Trophoblast cell (in vitro differentiated cells and primary cell): ENCODE measurements around the gene RAPGEF2.

Source experiments
- DNase-seq, 2 donors: peaks; one replicate each; pipeline ENCODE4 v3.0.0-alpha.2; 2016
- H2AFZ ChIP-seq: 2 replicates; pipeline ENCODE4 v1.6.1; 2013; ENCODE audit warnings: low read length, moderate library complexity, mild to moderate bottlenecking; ENCODE audit not compliant: insufficient read depth, poor library complexity
- H2AK5ac ChIP-seq: 2 replicates; pipeline ENCODE4 v1.6.1; 2013; ENCODE audit warnings: mild to moderate bottlenecking, low read length
- H2BK120ac ChIP-seq: 2 replicates; pipeline ENCODE4 v1.6.1; 2013; ENCODE audit warnings: low read length, mild to moderate bottlenecking, moderate library complexity; ENCODE audit not compliant: insufficient read depth, poor library complexity
- H2BK12ac ChIP-seq: 2 replicates; pipeline ENCODE4 v1.6.1; 2013; ENCODE audit warnings: mild to moderate bottlenecking, low read length, moderate library complexity
- H2BK5ac ChIP-seq: 2 replicates; pipeline ENCODE4 v1.6.1; 2013; ENCODE audit warnings: low read length, low read depth, moderate library complexity, mild to moderate bottlenecking; ENCODE audit not compliant: poor library complexity
- H3K14ac ChIP-seq: 2 replicates; pipeline ENCODE4 v1.6.1; 2013; ENCODE audit warnings: mild to moderate bottlenecking, low read length
- H3K18ac ChIP-seq: 2 replicates; pipeline ENCODE4 v1.6.1; 2013; ENCODE audit warnings: mild to moderate bottlenecking, low read length
- H3K23ac ChIP-seq: 2 replicates; pipeline ENCODE4 v1.6.1; 2013; ENCODE audit warnings: low read length
- H3K27ac ChIP-seq: 2 replicates; pipeline ENCODE4 v1.5.1; 2013; ENCODE audit warnings: low read depth, mild to moderate bottlenecking, inconsistent platforms, low read length, moderate library complexity
- H3K27me3 ChIP-seq: 2 replicates; pipeline ENCODE4 v1.6.1; 2013; ENCODE audit warnings: inconsistent platforms, mild to moderate bottlenecking, low read length, moderate library complexity; ENCODE audit not compliant: insufficient read depth
- H3K36me3 ChIP-seq, 2 experiments: 1 replicate in 1 of 2; 2 replicates in 1 of 2; pipeline ENCODE4 v1.6.1; 2013; ENCODE audit warnings: low read length in 2 of 2, mild to moderate bottlenecking in 2 of 2, moderate library complexity in 1 of 2; ENCODE audit not compliant: insufficient read depth in 2 of 2, control insufficient read depth in 1 of 2
- H3K4ac ChIP-seq: 2 replicates; pipeline ENCODE4 v1.6.1; 2013; ENCODE audit warnings: low read depth, mild to moderate bottlenecking, low read length, moderate library complexity
- H3K4me1 ChIP-seq, 2 experiments: 1 replicate in 1 of 2; 2 replicates in 1 of 2; pipeline ENCODE4 v1.6.1; 2013; ENCODE audit warnings: low read length in 2 of 2, mild to moderate bottlenecking in 2 of 2, moderate library complexity in 1 of 2; ENCODE audit not compliant: insufficient read depth in 2 of 2, control insufficient read depth in 1 of 2
- H3K4me2 ChIP-seq: 2 replicates; pipeline ENCODE4 v1.6.1; 2013; ENCODE audit warnings: inconsistent platforms, mild to moderate bottlenecking, low read length, moderate library complexity
- H3K4me3 ChIP-seq: 2 replicates; pipeline ENCODE4 v1.5.1; 2013; ENCODE audit warnings: mild to moderate bottlenecking, low read depth, low read length, inconsistent platforms
- H3K79me1 ChIP-seq: one replicate; pipeline ENCODE4 v1.6.1; 2013; ENCODE audit warnings: low read length
- H3K79me2 ChIP-seq: 2 replicates; pipeline ENCODE4 v1.6.1; 2013; ENCODE audit warnings: low read length, mild to moderate bottlenecking; ENCODE audit not compliant: control insufficient read depth, insufficient read depth, poor library complexity
- H3K9ac ChIP-seq: 2 replicates; pipeline ENCODE4 v1.6.1; 2013; ENCODE audit warnings: mild to moderate bottlenecking, low read length
- H3K9me3 ChIP-seq: 2 replicates; pipeline ENCODE4 v1.6.1; 2013; ENCODE audit warnings: low read depth, mild to moderate bottlenecking, control low read depth, inconsistent platforms, low read length; ENCODE audit not compliant: insufficient read depth
- H4K12ac ChIP-seq: 2 replicates; pipeline ENCODE4 v1.6.1; 2013; ENCODE audit warnings: low read depth, mild to moderate bottlenecking, low read length, moderate library complexity
- H4K8ac ChIP-seq: 2 replicates; pipeline ENCODE4 v1.6.1; 2013; ENCODE audit warnings: low read depth, mild to moderate bottlenecking, low read length, moderate library complexity
- H4K91ac ChIP-seq: one replicate; pipeline ENCODE4 v1.6.1; 2013; ENCODE audit warnings: low read depth, mild to moderate bottlenecking, low read length, moderate library complexity
- WGBS: extraction: QIAGEN DNeasy Blood & Tissue Kit; methylation state at CpG from one replicate; pipeline ENCODE4 v1.1.7; 2013; ENCODE audit warnings: missing lambda C conversion rate; ENCODE audit not compliant: insufficient read length, insufficient coverage; ENCODE audit errors: extremely low coverage; 5-methylcytosine and 5-hydroxymethylcytosine counted together

The RAPGEF2 gene

DNA sequence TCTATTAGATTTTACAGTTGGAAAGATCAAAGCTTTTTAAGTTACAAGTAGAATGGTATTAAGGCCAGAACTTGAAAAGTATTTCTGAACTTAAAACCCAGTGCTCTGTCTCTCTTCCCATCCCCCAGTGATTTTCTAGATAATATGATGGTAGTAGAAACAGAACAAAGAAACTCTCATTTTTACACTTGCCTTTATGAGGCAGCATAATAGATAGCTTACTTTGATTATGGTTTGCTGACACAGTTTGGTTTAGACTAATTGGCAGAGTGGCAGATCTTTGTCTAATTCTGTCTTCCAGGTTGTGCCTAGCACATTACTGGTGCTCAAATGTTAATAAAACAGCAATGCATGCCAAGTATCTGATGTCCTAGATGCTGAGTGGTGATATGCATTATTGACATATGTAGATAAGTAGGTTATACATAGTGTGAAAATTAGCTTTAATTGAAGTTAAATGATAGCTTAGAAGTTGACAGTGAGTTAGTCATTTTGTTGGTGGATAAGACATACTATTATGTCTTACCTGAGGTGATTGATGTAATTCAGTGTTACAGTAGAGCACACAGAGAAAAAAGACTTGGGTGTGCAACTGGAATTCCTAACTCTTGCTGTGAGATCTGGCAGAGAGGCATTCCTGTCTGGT is 4.3 kb upstream of the RAPGEF2 start:
- Histone ChIP-seq H3K4me2 (no peak overlapping the region), H3K9me3 (no peaks in the 10 kb centered on the region), H2BK120ac (no peak overlapping the region), H3K4ac (no peak overlapping the region), H3K27me3 (no peaks in the 10 kb centered on the region), H2BK5ac (no peak overlapping the region), H3K18ac (no peak overlapping the region), H3K79me2 (peaks cover 4% of the 10 kb centered on the region), H3K27ac (no peak overlapping the region), H3K9ac (no peak overlapping the region), H2BK12ac (no peak overlapping the region), H3K23ac (no peak overlapping the region), H2AK5ac (no peak overlapping the region), H3K4me1 (peaks cover 3 to 4% of the 10 kb centered on the region in 2 experiments), H3K79me1 (peaks cover 9% of the 10 kb centered on the region), H4K12ac (no peak overlapping the region), H4K91ac (no peak overlapping the region), H2AFZ (no peak overlapping the region), H3K4me3 (no peak overlapping the region), H4K8ac (no peak overlapping the region), H3K36me3 (no peaks in the 10 kb centered on the region), H3K14ac (no peak overlapping the region)
- DNase-seq = no peak

DNA sequence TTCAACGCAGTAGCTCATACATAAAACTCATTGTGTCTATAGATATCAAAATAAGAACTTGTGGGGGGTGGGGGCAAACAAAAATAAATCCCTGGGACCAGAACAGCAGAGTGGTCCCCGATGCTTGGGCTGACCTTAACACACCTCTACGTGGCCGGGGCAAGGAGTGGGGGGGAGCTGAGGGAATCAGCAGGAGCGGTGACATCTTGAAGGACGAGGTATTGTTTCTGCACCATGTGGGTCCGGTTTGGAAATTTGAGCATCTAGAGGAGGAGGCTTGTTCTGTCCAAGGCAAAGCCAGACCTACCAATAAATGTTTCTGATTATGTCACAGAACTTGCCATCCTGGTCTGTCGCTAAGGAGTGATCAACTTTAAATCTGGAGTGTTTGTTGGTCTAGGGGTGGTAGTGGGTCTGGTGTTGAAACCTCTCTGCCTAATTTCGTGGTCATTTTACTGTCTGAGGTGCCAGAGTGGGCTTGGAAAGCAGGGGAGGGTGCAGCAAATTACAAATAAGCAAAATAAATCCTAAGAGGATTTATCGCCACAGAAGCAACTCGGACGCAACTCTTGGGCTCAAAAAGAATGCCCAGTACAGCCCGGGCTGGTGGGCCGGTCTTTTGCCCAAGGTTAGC is 774 bp upstream of the RAPGEF2 start:
- peak; percentile 5 to 64 for DNase-seq
- no peaks in the 10 kb centered on the region for H3K36me3 ChIP-seq
- peak overlapping the region; percentile 14 for H3K14ac ChIP-seq
- peak overlapping the region; percentile 63 for H4K91ac ChIP-seq
- H3K79me1 ChIP-seq = peaks cover 17% of the 10 kb centered on the region
- H3K4me3 ChIP-seq = peak overlapping the region; percentile 84
- peak overlapping the region; percentile 87 for H3K4me2 ChIP-seq
- no peak overlapping the region for H3K4ac ChIP-seq
- peak overlapping the region; percentile 9 for H2BK120ac ChIP-seq
- H3K23ac ChIP-seq = no peak overlapping the region
- no peak overlapping the region for H2AK5ac ChIP-seq
- peak overlapping the region; percentile 81 for H3K9ac ChIP-seq
- peak overlapping the region; percentile 19 for H3K18ac ChIP-seq
- H2BK12ac ChIP-seq = peak overlapping the region; percentile 61
- peak overlapping the region; percentile 35 for H4K8ac ChIP-seq
- peaks cover 5 to 10% of the 10 kb centered on the region in 2 experiments for H3K4me1 ChIP-seq
- no peaks in the 10 kb centered on the region for H3K9me3 ChIP-seq
- H4K12ac ChIP-seq = peak overlapping the region; percentile 6
- H3K79me2 ChIP-seq = peaks cover 17% of the 10 kb centered on the region
- H2BK5ac ChIP-seq = peak overlapping the region; percentile 35
- H3K27ac ChIP-seq = peak overlapping the region; percentile 55
- H3K27me3 ChIP-seq = no peaks in the 10 kb centered on the region
- H2AFZ ChIP-seq = peak overlapping the region; percentile 62
- WGBS = no CpG with 5 or more reads among the region's 14 CpGs

DNA sequence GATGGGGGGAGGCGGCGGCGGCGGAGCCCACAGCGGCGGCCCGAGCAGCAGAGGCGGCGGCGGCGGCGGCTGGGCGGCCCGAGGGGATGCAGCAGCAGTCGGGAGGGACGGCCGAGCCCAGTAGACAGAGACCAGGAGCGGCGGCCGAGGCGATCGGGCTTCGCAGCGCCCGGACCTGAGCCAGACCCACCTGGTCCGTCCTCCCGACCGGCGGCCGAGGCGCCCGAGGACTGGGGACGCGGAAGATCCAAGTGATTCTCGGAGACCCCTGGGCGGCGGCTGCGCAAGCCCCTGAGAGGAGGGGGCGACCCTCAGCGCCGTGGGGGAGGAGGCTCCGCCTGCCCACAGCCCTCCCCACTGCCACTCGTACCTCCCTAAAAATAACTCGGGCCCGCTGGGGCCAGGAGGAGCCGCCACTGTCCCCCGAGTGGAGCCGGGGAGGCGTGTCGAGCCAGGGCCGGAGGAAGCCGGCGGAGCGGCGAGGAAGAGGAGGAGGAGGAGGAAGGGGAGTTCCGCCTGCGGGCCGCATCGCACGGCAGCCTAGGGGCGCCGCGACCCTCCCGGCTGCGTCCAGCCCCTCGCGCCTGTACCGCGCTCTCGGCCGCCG is 608 bp downstream of the RAPGEF2 start:
- H4K8ac ChIP-seq = peak overlapping the region; percentile 82

DNA sequence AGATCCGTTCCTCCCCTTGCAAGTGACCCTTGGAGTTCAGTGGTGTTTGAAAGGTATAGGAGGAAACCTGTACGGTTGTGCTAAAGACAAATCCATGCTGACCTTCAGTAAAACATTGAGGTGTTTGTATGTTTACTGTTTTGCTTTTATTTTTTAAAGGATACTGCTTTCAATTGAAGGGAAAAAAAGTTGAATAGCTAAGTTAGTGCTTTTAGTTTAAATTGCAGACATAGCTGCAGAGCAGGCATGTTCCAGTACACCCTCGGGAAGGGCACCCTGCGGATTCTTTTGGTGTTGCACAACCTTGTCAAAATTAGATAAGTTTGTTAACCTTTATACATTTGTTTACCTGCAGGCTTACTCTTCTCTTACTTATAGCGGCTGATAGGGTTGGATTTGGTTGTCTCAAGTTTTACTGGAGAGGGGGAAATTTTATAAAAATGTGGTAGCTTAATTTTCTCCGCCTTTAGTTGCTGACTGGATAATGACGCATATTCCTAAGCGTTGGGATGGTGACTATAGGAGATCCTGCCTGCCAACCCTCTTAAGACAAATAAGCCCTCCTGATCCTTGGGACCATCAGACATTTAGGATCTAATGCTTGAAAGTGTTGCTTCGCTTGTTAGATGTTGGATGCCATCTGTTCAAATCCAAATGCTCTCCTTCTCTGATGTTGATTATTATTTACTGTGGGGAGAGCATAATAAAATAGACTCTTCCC is 2.0 kb downstream of the RAPGEF2 start:
- H3K4me3 ChIP-seq = peak overlapping the region; percentile 92
- H3K27me3 ChIP-seq = no peaks in the 10 kb centered on the region
- H2AK5ac ChIP-seq = no peak overlapping the region
- H2BK5ac ChIP-seq = no peak overlapping the region
- no peak overlapping the region for H3K14ac ChIP-seq
- H3K23ac ChIP-seq = no peak overlapping the region
- H4K91ac ChIP-seq = no peak overlapping the region
- WGBS = no CpG with 5 or more reads among the region's 9 CpGs
- H3K4me1 ChIP-seq = peaks cover 5 to 10% of the 10 kb centered on the region in 2 experiments
- H4K12ac ChIP-seq = no peak overlapping the region
- peaks cover 18% of the 10 kb centered on the region for H3K79me2 ChIP-seq
- H3K18ac ChIP-seq = peak overlapping the region; percentile 3
- H2BK12ac ChIP-seq = no peak overlapping the region
- no peak overlapping the region for H2AFZ ChIP-seq
- peak overlapping the region; percentile 8 for H3K9ac ChIP-seq
- no peak overlapping the region for H4K8ac ChIP-seq
- peak overlapping the region; percentile 95 for H3K4ac ChIP-seq
- no peaks in the 10 kb centered on the region for H3K9me3 ChIP-seq
- peaks cover 17% of the 10 kb centered on the region for H3K79me1 ChIP-seq
- no peaks in the 10 kb centered on the region for H3K36me3 ChIP-seq
- H3K27ac ChIP-seq = peak overlapping the region; percentile 28
- DNase-seq = peak; percentile 64 to 89
- H2BK120ac ChIP-seq = no peak overlapping the region
- H3K4me2 ChIP-seq = peak overlapping the region; percentile 67

More for the DNA sequence above, 608 bp downstream of the RAPGEF2 start:
- Histone ChIP-seq H2BK5ac (peak overlapping the region; percentile 73), H3K27ac (peak overlapping the region; percentile 86), H3K14ac (peak overlapping the region; percentile 71), H3K79me1 (peaks cover 17% of the 10 kb centered on the region), H3K4me3 (peak overlapping the region; percentile 92), H3K4me2 (peak overlapping the region; percentile 84), H2BK12ac (no peak overlapping the region), H3K4ac (peak overlapping the region; percentile 71), H3K18ac (peak overlapping the region; percentile 40), H3K23ac (no peak overlapping the region), H3K9me3 (no peaks in the 10 kb centered on the region), H3K9ac (peak overlapping the region; percentile 87), H3K36me3 (no peaks in the 10 kb centered on the region), H2AK5ac (no peak overlapping the region), H4K12ac (peak overlapping the region; percentile 29), H2BK120ac (peak overlapping the region; percentile 48), H3K79me2 (peaks cover 17% of the 10 kb centered on the region), H3K27me3 (no peaks in the 10 kb centered on the region), H4K91ac (peak overlapping the region; percentile 59), H2AFZ (peak overlapping the region; percentile 38), H3K4me1 (peaks cover 5 to 10% of the 10 kb centered on the region in 2 experiments)
- peak in 1 of 2 donors; percentile 33 for DNase-seq
- no CpG with 5 or more reads among the region's 72 CpGs for WGBS
